ENCODE results near the gene SRCAP.

- TF ChIP-seq, protein P1, sequence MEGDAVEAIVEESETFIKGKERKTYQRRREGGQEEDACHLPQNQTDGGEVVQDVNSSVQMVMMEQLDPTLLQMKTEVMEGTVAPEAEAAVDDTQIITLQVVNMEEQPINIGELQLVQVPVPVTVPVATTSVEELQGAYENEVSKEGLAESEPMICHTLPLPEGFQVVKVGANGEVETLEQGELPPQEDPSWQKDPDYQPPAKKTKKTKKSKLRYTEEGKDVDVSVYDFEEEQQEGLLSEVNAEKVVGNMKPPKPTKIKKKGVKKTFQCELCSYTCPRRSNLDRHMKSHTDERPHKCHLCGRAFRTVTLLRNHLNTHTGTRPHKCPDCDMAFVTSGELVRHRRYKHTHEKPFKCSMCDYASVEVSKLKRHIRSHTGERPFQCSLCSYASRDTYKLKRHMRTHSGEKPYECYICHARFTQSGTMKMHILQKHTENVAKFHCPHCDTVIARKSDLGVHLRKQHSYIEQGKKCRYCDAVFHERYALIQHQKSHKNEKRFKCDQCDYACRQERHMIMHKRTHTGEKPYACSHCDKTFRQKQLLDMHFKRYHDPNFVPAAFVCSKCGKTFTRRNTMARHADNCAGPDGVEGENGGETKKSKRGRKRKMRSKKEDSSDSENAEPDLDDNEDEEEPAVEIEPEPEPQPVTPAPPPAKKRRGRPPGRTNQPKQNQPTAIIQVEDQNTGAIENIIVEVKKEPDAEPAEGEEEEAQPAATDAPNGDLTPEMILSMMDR (IDR thresholded peaks at IDR 0.05): no peak
- no peak for TF ChIP-seq POLR2A (IDR thresholded peaks at IDR 0.05)
Observed at GRCh38 chr16:30723725-30724355, 24.9 kb downstream of the SRCAP start.
